Stomach (tissue), 9 donors: Measurements from ENCODE around the gene WDTC1. TPM values are rescaled to one million over a fixed set of nuclear protein-coding genes. Genes with fewer than 3 reads are reported as not detected.
A peak's percentile ranks its signal among the peaks of the same experiment; 100 is the strongest.

Source experiments
- DNase-seq, 2 donors: peaks; one replicate each; pipeline versions ENCODE4 v3.0.0 to v3.0.0-alpha.2; 2013 to 2019
- H3K27ac ChIP-seq, 5 donors: fragments of 200-600 bp in 4 of 5; sonication (generic) in 4 of 5; one replicate each; pipeline ENCODE4 v1.5.1; 2013 to 2019; ENCODE audit warnings: mild to moderate bottlenecking in 1 of 5, moderate library complexity in 1 of 5
- H3K27me3 ChIP-seq, 3 donors: fragments of 200-600 bp; sonication (generic); one replicate each; pipeline ENCODE4 v1.5.1; 2017 to 2019; ENCODE audit warnings: mixed run types in 1 of 3
- H3K36me3 ChIP-seq, 4 donors: fragments of 200-600 bp; sonication (generic); 1 replicate in 3 of 4; 2 replicates in 1 of 4; pipeline ENCODE4 v1.5.1; 2016 to 2019
- H3K4me1 ChIP-seq, 4 donors: fragments of 200-600 bp; sonication (generic); one replicate each; pipeline ENCODE4 v1.5.1; 2016 to 2019
- H3K4me3 ChIP-seq, 4 donors: fragments of 200-600 bp; sonication (generic) in 3 of 4; one replicate each; pipeline ENCODE4 v1.5.1; 2016 to 2019; ENCODE audit warnings: mild to moderate bottlenecking in 1 of 4
- H3K9me3 ChIP-seq, 4 donors: fragments of 200-600 bp; sonication (generic); one replicate each; pipeline ENCODE4 v1.5.1; 2016 to 2019
- CTCF ChIP-seq, 7 experiments: fragments of 450-650 bp in 4 of 7; fragments of 200-600 bp in 3 of 7; sonication (generic) in 3 of 7; IDR thresholded peaks; one replicate each; pipeline ENCODE4 v1.5.1; 2016 to 2019; ENCODE audit warnings: antibody characterized with exemption in 7 of 7, control low read depth in 2 of 7, mild to moderate bottlenecking in 1 of 7
- EP300 ChIP-seq: sonication (generic); formaldehyde crosslinking; IDR thresholded peaks from one replicate; pipeline ENCODE4 v1.6.1; 2017; ENCODE audit warnings: antibody characterized with exemption
- POLR2A ChIP-seq, 4 donors: fragments of 450-650 bp; IDR thresholded peaks; one replicate each; pipeline ENCODE4 v1.6.1; 2016; ENCODE audit warnings: antibody characterized with exemption in 4 of 4, control low read depth in 2 of 4, mild to moderate bottlenecking in 1 of 4, moderate library complexity in 1 of 4
- POLR2AphosphoS5 ChIP-seq, 3 donors: sonication (generic); formaldehyde crosslinking; IDR thresholded peaks; one replicate each; pipeline ENCODE4 v1.6.1; 2016; ENCODE audit warnings: antibody characterized with exemption in 3 of 3
- WGBS, 5 donors: extraction: QIAGEN DNeasy Blood & Tissue Kit in 3 of 5; methylation state at CpG; one replicate each; pipeline versions ENCODE4 v1.1.5 to v1.1.7; 2013 to 2018; 5-methylcytosine and 5-hydroxymethylcytosine counted together
- intact Hi-C: fragments of 100-400 bp; cut with DNase I; formaldehyde crosslinking; loops from one replicate; pipeline ENCODE4 v1.15.1; 2023; ENCODE audit warnings: low total_unique reads
- polyA plus RNA-seq, 3 donors: library from polyadenylated mRNA; stranded (reverse); fragments of 200-250 nt; gene quantifications; one replicate each; pipeline ENCODE4 v1.2.3, GENCODE V29; 2013
- total RNA-seq, 5 donors: library from RNA; depleted of rRNA; stranded (reverse); fragments of >200 nt; gene quantifications; one replicate each; pipeline versions ENCODE4 v1.1.0 to v1.2.3, GENCODE V29; 2014 to 2016
- donor health status: healthy with polysubstance abuse.
- donor health status: Bipolar disorder and iron deficiency.
- donor health status: healthy.

The WDTC1 gene
- total and polyA plus RNA-seq, 8 donors: 7.8 to 51.9 (median 23.1) TPM

GRCh38 chr1:27343639-27344025 is 109.2 kb downstream of the WDTC1 start:
- Histone ChIP-seq H3K4me3 (peak overlapping the region; percentile 43 to 61 (median 52)), H3K27me3 (no peaks in the 10 kb centered on the region), H3K9me3 (no peaks in the 10 kb centered on the region), H3K4me1 (peaks cover 0 to 48% (median 33%) of the 10 kb centered on the region in 4 donors), H3K36me3 (peaks cover 0 to 10% (median 4%) of the 10 kb centered on the region in 4 donors), H3K27ac (peak overlapping the region; percentile 76 to 90 (median 87))
- no peak for DNase-seq
- 31 to 63% (median 40%) methylated on average over 5 of the region's 5 CpGs for WGBS, 5 donors
- intact Hi-C loops: no loop called here
- TF ChIP-seq CTCF (IDR thresholded peaks at IDR 0.05) (no peak), POLR2AphosphoS5 (IDR thresholded peaks at IDR 0.05) (no peak), POLR2A (IDR thresholded peaks at IDR 0.05) (no peak), EP300 (no peak)

GRCh38 chr1:27345272-27345671 is 110.8 kb downstream of the WDTC1 start:
- Histone ChIP-seq H3K36me3 (peaks cover 0 to 7% (median 2%) of the 10 kb centered on the region in 4 donors), H3K27ac (no peak overlapping the region), H3K4me3 (no peak overlapping the region), H3K4me1 (peaks cover 5 to 64% (median 50%) of the 10 kb centered on the region in 4 donors), H3K9me3 (no peaks in the 10 kb centered on the region), H3K27me3 (peaks cover 0 to 10% (median 0%) of the 10 kb centered on the region in 3 donors)
- intact Hi-C loops: no loop called here
- no peak for DNase-seq
- whole genome bisulfite sequencing, 5 donors: 86 to 94% (median 91%) methylated on average over 5 to 12 of the region's 12 CpGs
- TF ChIP-seq EP300 (no peak), POLR2A (IDR thresholded peaks at IDR 0.05) (no peak), POLR2AphosphoS5 (IDR thresholded peaks at IDR 0.05) (no peak), CTCF (IDR thresholded peaks at IDR 0.05) (no peak)

- 92 to 96% (median 94%) methylated on average over 8 of the region's 8 CpGs for WGBS, 5 donors
- Histone ChIP-seq H3K4me3 (no peak overlapping the region), H3K4me1 (peaks cover 12 to 66% (median 53%) of the 10 kb centered on the region in 4 donors), H3K36me3 (peaks cover 0 to 18% (median 2%) of the 10 kb centered on the region in 4 donors), H3K9me3 (no peaks in the 10 kb centered on the region), H3K27ac (no peak overlapping the region), H3K27me3 (peaks cover 0 to 16% (median 0%) of the 10 kb centered on the region in 3 donors)
- no peak for DNase-seq
- intact Hi-C loops: no loop called here
- TF ChIP-seq CTCF (IDR thresholded peaks at IDR 0.05): no peak
- TF ChIP-seq EP300: no peak
- no peak for TF ChIP-seq POLR2A (IDR thresholded peaks at IDR 0.05)
- no peak for TF ChIP-seq POLR2AphosphoS5 (IDR thresholded peaks at IDR 0.05)
Measured at GRCh38 chr1:27346357-27346756, 111.9 kb downstream of the WDTC1 start.

GRCh38 chr1:27346991-27347624 is 112.7 kb downstream of the WDTC1 start:
- H3K27ac ChIP-seq: peak overlapping the region in 2 of 5 donors; percentile 8 to 47
- WGBS, 5 donors: 77 to 82% (median 79%) methylated on average over 13 to 14 of the region's 14 CpGs
- peaks cover 0 to 16% (median 0%) of the 10 kb centered on the region in 3 donors for H3K27me3 ChIP-seq
- TF ChIP-seq POLR2A (IDR thresholded peaks at IDR 0.05): no peak
- TF ChIP-seq EP300: no peak
- TF ChIP-seq POLR2AphosphoS5 (IDR thresholded peaks at IDR 0.05): no peak
- TF ChIP-seq CTCF (IDR thresholded peaks at IDR 0.05): no peak
- DNase-seq: peak in 1 of 2 donors; percentile 56
- H3K4me3 ChIP-seq: no peak overlapping the region
- no peaks in the 10 kb centered on the region for H3K9me3 ChIP-seq
- peaks cover 0 to 22% (median 2%) of the 10 kb centered on the region in 4 donors for H3K36me3 ChIP-seq
- intact Hi-C loops: no loop called here
- peaks cover 12 to 66% (median 49%) of the 10 kb centered on the region in 4 donors for H3K4me1 ChIP-seq
